Ammon's horn (tissue), 1 donor: ENCODE data around the gene BRCA2.

Experiments used
- DNase-seq: peaks from one replicate; pipeline ENCODE4 v3.0.0-alpha.2; 2016; ENCODE audit warnings: low spot score

Gene BRCA2

DNA sequence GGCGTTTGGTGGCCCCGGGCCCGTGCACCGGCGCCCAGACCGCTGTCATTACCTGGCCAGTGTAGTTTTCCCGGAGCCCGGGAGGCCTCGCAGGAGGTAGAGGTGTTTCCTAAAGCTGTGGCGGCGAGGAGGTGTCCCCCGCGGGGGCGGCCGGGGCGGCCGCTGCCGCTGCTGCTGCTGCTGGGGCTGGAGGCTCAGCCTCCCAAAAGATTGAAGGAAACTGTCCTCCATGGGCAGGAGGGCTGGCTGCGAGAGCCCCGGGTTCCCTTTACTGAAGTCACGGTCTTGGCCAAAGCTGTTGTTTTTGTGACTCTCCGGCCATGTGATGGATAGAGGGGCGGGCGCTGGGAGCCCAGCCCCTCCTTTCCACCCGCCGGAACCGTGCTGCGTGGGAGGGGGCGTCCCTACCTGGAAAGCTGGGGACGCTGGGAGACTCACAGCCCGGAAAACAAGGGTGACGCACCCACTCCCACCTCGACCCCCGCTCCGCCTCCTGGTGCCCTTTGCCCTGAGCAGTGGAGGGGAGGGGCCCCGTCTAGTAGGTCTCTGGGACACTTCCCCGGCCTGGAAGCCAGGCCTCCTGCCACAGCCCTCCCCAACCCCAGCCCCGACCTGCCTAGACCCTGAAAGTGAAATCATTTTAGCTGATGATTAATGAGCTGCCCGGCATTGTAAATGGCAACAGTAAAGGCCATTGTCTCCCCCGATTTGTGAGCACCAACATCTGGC lies 112.7 kb downstream of the BRCA2 start, which contains the start of gene N4BP2L1:
Gene N4BP2L1 (minus strand): TSS at position 279 of the 729 bp plus-strand sequence. CDS start 48 bp downstream, at position 231.
- peak; percentile 84 for DNase-seq

- peak; percentile 54 for DNase-seq
These were observed 113.5 kb downstream of the BRCA2 start for GRCh38 chr13:32428581-32429432.

DNA sequence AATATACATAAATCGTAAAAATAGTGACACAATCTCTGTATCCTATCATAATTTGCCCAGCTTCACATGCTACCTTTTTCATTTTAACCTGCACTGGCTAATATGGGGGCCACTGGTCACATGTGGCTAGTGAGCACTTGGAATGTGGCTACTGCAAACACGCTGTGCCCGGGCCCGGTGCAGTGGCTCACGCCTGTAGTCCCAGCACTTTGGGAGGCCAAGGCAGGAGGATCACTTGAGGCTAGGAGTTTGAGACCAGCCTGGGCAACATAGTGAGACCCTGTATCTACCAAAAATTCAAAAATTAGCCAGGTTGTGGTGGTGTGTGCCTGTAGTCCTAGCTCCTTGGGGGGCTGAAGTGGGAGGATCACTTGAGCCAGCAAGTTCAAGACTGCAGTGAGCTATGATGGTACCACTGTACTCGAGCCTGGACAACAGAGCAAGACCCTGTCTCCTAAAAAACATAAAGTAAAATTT lies 114.2 kb downstream of the BRCA2 start:
- no peak for DNase-seq

GRCh38 chr13:32430018-32430747 lies 114.9 kb downstream of the BRCA2 start:
- DNase-seq, result peak; percentile 22

GRCh38 chr13:32431361-32431760 lies 116.1 kb downstream of the BRCA2 start:
- no peak for DNase-seq

GRCh38 chr13:32432856-32433255 lies 117.5 kb downstream of the BRCA2 start:
- DNase-seq, result no peak

GRCh38 chr13:32438871-32439270 lies 123.6 kb downstream of the BRCA2 start:
- no peak for DNase-seq

DNA sequence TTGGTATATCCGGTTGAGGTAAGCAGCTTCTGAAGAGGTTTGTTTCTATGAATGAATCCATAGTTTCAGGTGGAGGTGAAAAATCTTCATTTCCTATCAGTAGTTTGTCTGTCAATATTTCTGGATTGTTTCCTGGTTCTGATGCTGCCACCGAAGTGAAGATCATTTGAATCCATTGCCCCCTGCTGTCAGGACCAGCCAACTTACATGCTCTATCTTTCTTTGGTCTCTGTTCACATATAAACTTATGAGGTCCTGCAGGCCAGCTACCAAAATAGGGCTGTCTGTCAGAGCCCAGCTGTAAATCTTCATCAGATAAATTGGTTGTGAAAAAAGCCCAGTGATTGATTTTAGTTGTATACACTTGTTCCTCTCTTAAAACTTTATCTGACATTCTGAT lies 127.8 kb downstream of the BRCA2 start:
- peak; percentile 67 for DNase-seq

- no peak for DNase-seq
These were observed 130.2 kb downstream of the BRCA2 start for GRCh38 chr13:32445461-32445860.

DNA sequence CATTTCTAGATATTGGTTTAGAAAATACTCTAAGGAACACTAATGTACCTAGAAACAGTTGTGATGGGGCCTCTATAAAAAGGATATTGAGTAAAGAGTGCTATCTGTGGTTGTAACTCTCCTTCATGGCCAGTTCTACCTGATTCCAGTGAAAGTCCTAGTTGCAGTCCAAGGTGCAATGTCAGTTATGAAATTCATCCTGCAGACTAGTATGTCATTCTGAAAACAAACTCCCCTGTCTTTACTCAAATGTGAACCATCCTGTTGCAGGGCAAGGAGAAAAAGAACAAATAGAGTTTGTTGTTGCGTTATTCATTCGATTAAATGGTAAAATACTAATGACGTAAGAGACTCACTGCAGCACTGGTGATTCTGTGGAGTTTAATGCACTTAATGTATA lies 130.9 kb downstream of the BRCA2 start:
- no peak for DNase-seq

DNA sequence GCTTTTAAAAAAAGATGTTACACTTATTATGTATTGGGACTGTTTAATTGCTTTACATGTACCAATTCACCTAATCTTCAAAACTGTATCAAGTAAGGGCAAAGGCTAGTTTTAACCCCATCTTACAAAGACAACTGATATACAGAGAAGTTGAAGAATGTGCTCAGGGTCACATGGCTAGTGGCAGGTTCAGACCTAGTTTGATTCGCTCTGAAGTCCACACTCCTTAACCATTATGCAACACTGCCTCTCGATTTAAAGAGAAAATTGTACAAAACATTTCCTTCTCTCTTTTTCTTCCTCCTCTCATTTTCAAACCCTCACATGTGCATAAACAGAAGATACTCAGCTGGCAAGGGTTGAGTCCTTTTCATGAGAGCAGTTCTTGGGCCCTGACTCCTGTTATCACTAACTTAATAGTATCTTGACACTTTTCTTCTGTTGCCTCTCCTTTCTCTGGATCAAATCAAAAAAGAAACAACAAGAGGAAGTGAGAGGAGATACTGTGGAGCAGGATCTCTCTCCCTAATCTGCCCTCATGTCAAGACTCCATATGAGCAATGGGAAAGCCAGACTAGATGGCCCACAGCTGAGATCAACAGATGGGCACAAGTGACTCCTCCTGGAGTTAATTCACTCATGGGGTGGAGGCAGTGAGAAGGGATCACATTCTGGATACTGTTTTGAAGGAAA lies 131.6 kb downstream of the BRCA2 start:
- DNase-seq, result no peak

- DNase-seq, result no peak
These were observed 132.8 kb downstream of the BRCA2 start for GRCh38 chr13:32447894-32448623.

- peak; percentile 41 for DNase-seq
These were observed 133.7 kb downstream of the BRCA2 start for GRCh38 chr13:32448972-32449371.
